Epithelial cell of proximal tubule (primary cell): ENCODE results near the gene MAPKBP1. TPM values are rescaled to one million over a fixed set of nuclear protein-coding genes. Genes with fewer than 3 reads are reported as not detected.
"Not testable (repeated sequence)": the region's sequence is repeated elsewhere in the genome, so short reads cannot be mapped to it uniquely, and the experiment has no call there.

Experiments
- DNase-seq: peaks from one replicate; pipeline ENCODE4 v3.0.0-alpha.2; 2011; ENCODE audit warnings: low read depth
- H3K4me3 ChIP-seq: 2 replicates; pipeline ENCODE4 v1.5.1; 2011; ENCODE audit warnings: low read depth, mild to moderate bottlenecking, low read length
- CTCF ChIP-seq: conservative IDR thresholded peaks from 2 replicates; pipeline ENCODE4 v1.5.1; 2012; ENCODE audit warnings: low read depth, mild to moderate bottlenecking, low read length
- total RNA-seq: library from RNA; depleted of rRNA; stranded (reverse); fragments of >200 nt; gene quantifications from 2 replicates; pipeline ENCODE4 v1.2.3, GENCODE V29; 2015

MAPKBP1 gene, protein sequence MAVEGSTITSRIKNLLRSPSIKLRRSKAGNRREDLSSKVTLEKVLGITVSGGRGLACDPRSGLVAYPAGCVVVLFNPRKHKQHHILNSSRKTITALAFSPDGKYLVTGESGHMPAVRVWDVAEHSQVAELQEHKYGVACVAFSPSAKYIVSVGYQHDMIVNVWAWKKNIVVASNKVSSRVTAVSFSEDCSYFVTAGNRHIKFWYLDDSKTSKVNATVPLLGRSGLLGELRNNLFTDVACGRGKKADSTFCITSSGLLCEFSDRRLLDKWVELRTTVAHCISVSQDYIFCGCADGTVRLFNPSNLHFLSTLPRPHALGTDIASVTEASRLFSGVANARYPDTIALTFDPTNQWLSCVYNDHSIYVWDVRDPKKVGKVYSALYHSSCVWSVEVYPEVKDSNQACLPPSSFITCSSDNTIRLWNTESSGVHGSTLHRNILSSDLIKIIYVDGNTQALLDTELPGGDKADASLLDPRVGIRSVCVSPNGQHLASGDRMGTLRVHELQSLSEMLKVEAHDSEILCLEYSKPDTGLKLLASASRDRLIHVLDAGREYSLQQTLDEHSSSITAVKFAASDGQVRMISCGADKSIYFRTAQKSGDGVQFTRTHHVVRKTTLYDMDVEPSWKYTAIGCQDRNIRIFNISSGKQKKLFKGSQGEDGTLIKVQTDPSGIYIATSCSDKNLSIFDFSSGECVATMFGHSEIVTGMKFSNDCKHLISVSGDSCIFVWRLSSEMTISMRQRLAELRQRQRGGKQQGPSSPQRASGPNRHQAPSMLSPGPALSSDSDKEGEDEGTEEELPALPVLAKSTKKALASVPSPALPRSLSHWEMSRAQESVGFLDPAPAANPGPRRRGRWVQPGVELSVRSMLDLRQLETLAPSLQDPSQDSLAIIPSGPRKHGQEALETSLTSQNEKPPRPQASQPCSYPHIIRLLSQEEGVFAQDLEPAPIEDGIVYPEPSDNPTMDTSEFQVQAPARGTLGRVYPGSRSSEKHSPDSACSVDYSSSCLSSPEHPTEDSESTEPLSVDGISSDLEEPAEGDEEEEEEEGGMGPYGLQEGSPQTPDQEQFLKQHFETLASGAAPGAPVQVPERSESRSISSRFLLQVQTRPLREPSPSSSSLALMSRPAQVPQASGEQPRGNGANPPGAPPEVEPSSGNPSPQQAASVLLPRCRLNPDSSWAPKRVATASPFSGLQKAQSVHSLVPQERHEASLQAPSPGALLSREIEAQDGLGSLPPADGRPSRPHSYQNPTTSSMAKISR (N-terminal part only)
- total RNA-seq, result 11.9 and 14.4 TPM in 2 replicates

GRCh38 chr15:41774062-41774881 is at the start of gene MAPKBP1:
MAPKBP1 (plus strand) TSS chr15:41774484; CDS start chr15:41775276, 792 bp downstream.
- H3K4me3 ChIP-seq, result peak within 1 kb of the TSS; percentile 70
- peak; percentile 71 for TF ChIP-seq CTCF
- peak; percentile 84 for DNase-seq

DNA sequence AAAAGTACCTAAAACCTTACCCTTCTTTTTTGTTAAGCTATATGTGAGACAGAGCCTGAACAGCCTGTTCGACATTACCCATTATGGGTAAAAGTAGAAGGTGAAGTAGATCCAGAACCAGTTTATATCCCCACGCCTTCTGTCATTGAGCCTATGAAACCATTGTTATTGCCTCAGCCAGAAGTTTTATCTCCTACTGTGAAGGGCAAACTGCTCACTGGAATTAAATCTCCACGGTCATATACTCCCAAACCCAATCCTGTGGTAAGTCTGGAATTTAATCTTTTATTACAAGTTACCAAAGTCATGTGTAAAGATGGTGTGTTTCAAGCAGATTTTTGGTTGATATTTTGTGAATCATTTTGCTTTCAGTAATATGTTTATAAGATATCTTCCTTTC is 47.1 kb upstream of the MAPKBP1 start:
- H3K4me3 ChIP-seq, result no peak overlapping the region
- TF ChIP-seq CTCF, result no peak
- no peak for DNase-seq

GRCh38 chr15:41728061-41728460 is 46.2 kb upstream of the MAPKBP1 start:
- H3K4me3 ChIP-seq, DNase-seq: not testable (repeated sequence)

GRCh38 chr15:41730543-41730942 is 43.7 kb upstream of the MAPKBP1 start:
- no peak for DNase-seq
- no peak overlapping the region for H3K4me3 ChIP-seq
- TF ChIP-seq CTCF, result no peak

GRCh38 chr15:41732483-41732882 is 41.8 kb upstream of the MAPKBP1 start:
- DNase-seq, result no peak
- TF ChIP-seq CTCF, result no peak
- H3K4me3 ChIP-seq, result no peak overlapping the region

DNA sequence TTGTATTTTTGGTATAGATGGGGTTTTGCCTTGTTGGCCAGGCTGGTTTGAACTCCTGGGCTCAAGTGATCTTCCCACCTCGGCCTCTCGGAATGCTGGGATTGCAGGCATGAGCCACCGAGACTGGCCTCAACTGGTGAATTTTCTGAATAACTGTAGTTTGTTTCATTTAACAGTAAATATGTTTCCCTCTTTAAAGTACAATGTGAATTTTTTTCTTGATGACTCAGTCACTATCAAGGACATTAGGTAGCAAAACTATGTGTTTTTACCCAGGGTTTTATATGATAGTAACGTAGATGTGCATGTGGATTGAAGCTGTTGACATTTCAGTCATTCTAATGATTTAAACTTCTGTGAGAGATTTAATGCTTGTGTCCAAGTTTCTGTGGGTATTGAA is 40.2 kb upstream of the MAPKBP1 start:
- no peak for TF ChIP-seq CTCF
- H3K4me3 ChIP-seq, result no peak overlapping the region
- no peak for DNase-seq
